Osteoblast (primary cell): ENCODE measurements around the gene DIPK1B. TPM values are rescaled to one million over a fixed set of nuclear protein-coding genes. Genes with fewer than 3 reads are reported as not detected.

ENCODE experiments used
- DNase-seq: peaks from one replicate; pipeline ENCODE4 v3.0.0; 2011; ENCODE audit warnings: low spot score, mixed read lengths; ENCODE audit not compliant: insufficient read length; ENCODE audit errors: missing footprints
- H2AFZ ChIP-seq: 2 replicates; pipeline ENCODE4 v1.6.0; 2011; ENCODE audit warnings: mild to moderate bottlenecking, low read length
- H3K27ac ChIP-seq: 2 replicates; pipeline ENCODE4 v1.5.1; 2011; ENCODE audit warnings: mild to moderate bottlenecking, low read depth, low read length, moderate library complexity
- H3K27me3 ChIP-seq: 2 replicates; pipeline ENCODE4 v1.6.0; 2012; ENCODE audit warnings: mild to moderate bottlenecking, control low read depth, inconsistent platforms, low read length, moderate library complexity; ENCODE audit not compliant: insufficient read depth
- H3K36me3 ChIP-seq: 2 replicates; pipeline ENCODE4 v1.5.1; 2011; ENCODE audit warnings: mild to moderate bottlenecking, low read length, control low read depth, moderate library complexity; ENCODE audit not compliant: insufficient read depth
- H3K4me1 ChIP-seq: 2 replicates; pipeline ENCODE4 v1.5.1; 2011; ENCODE audit warnings: mild to moderate bottlenecking, low read length, control low read depth, moderate library complexity; ENCODE audit not compliant: insufficient read depth
- H3K4me2 ChIP-seq: 2 replicates; pipeline ENCODE4 v1.6.0; 2011; ENCODE audit warnings: mild to moderate bottlenecking, low read length; ENCODE audit not compliant: insufficient read depth
- H3K4me3 ChIP-seq: fragments of 200-600 bp; sonication (generic); 3 replicates; pipeline ENCODE4 v1.5.1; 2012; ENCODE audit warnings: mild to moderate bottlenecking, low read length, inconsistent platforms; ENCODE audit not compliant: insufficient read depth
- H3K79me2 ChIP-seq: 2 replicates; pipeline ENCODE4 v1.6.0; 2012; ENCODE audit warnings: mild to moderate bottlenecking, low read length, control low read depth, inconsistent platforms; ENCODE audit not compliant: insufficient read depth
- H3K9me3 ChIP-seq: 2 replicates; pipeline ENCODE4 v1.5.1; 2011; ENCODE audit warnings: low read depth, low read length, control low read depth
- H4K20me1 ChIP-seq: 2 replicates; pipeline ENCODE4 v1.6.0; 2012; ENCODE audit warnings: mild to moderate bottlenecking, low read length, control low read depth; ENCODE audit not compliant: insufficient read depth
- CTCF ChIP-seq: IDR thresholded peaks from 2 replicates; pipeline ENCODE4 v1.5.1; 2011; ENCODE audit warnings: mild to moderate bottlenecking, low read depth, low read length, moderate library complexity; ENCODE audit errors: extremely low read depth
- total RNA-seq: library from RNA; depleted of rRNA; stranded (reverse); fragments of >200 nt; gene quantifications from 2 replicates; pipeline ENCODE4 v1.2.3, GENCODE V29; 2012

DIPK1B gene
- total RNA-seq, 1 donor: not detected

GRCh38 chr9:136690806-136691261 lies 21.5 kb upstream of the DIPK1B start:
- no peak for TF ChIP-seq CTCF
- no peaks in the 10 kb centered on the region for H3K9me3 ChIP-seq
- no peak overlapping the region for H3K4me3 ChIP-seq
- DNase-seq: no peak
- H3K27me3 ChIP-seq: no peaks in the 10 kb centered on the region
- H3K36me3 ChIP-seq: no peaks in the 10 kb centered on the region
- no peak overlapping the region for H2AFZ ChIP-seq
- H3K4me2 ChIP-seq: no peak overlapping the region
- H3K27ac ChIP-seq: no peak overlapping the region
- peaks cover 3% of the 10 kb centered on the region for H3K79me2 ChIP-seq
- peaks cover 3% of the 10 kb centered on the region for H4K20me1 ChIP-seq
- peaks cover 4% of the 10 kb centered on the region for H3K4me1 ChIP-seq

GRCh38 chr9:136691316-136692184 lies 20.8 kb upstream of the DIPK1B start:
- Histone ChIP-seq H3K9me3 (no peaks in the 10 kb centered on the region), H3K4me1 (no peaks in the 10 kb centered on the region), H3K4me2 (no peak overlapping the region), H3K4me3 (no peak overlapping the region), H2AFZ (no peak overlapping the region), H3K36me3 (no peaks in the 10 kb centered on the region), H3K27me3 (no peaks in the 10 kb centered on the region), H4K20me1 (no peaks in the 10 kb centered on the region), H3K27ac (no peak overlapping the region), H3K79me2 (no peaks in the 10 kb centered on the region)
- no peak for TF ChIP-seq CTCF
- no peak for DNase-seq

- Histone ChIP-seq H3K4me3 (no peak overlapping the region), H3K4me2 (no peak overlapping the region), H3K4me1 (no peaks in the 10 kb centered on the region), H2AFZ (no peak overlapping the region), H3K9me3 (no peaks in the 10 kb centered on the region), H3K27ac (no peak overlapping the region), H3K27me3 (no peaks in the 10 kb centered on the region), H3K36me3 (no peaks in the 10 kb centered on the region), H3K79me2 (no peaks in the 10 kb centered on the region), H4K20me1 (no peaks in the 10 kb centered on the region)
- DNase-seq: no peak
- no peak for TF ChIP-seq CTCF
Measured at GRCh38 chr9:136692185-136693134, 19.9 kb upstream of the DIPK1B start.

- no peaks in the 10 kb centered on the region for H3K79me2 ChIP-seq
- no peaks in the 10 kb centered on the region for H4K20me1 ChIP-seq
- no peak overlapping the region for H2AFZ ChIP-seq
- no peak for TF ChIP-seq CTCF
- no peaks in the 10 kb centered on the region for H3K4me1 ChIP-seq
- no peak overlapping the region for H3K4me2 ChIP-seq
- no peaks in the 10 kb centered on the region for H3K9me3 ChIP-seq
- no peak overlapping the region for H3K4me3 ChIP-seq
- H3K36me3 ChIP-seq: no peaks in the 10 kb centered on the region
- DNase-seq: no peak
- H3K27ac ChIP-seq: no peak overlapping the region
- H3K27me3 ChIP-seq: no peaks in the 10 kb centered on the region
Measured at GRCh38 chr9:136693135-136693489, 19.3 kb upstream of the DIPK1B start.
